DOHH2 (cell line): Measurements from ENCODE around the gene WNK4.

Source experiments
- H3F3A ChIP-seq: fragments of 200-600 bp; sonication (generic), shearing (Covaris generic); 2 replicates; pipeline ENCODE4 v1.6.0; 2016; ENCODE audit warnings: antibody characterized with exemption, mild to moderate bottlenecking; ENCODE audit not compliant: control insufficient read depth, insufficient read depth
- H3K27ac ChIP-seq: fragments of 200-600 bp; sonication (generic); 2 replicates; pipeline ENCODE4 v1.5.1; 2014; ENCODE audit warnings: low read depth, mild to moderate bottlenecking, low read length, moderate library complexity
- H3K27me3 ChIP-seq: fragments of 200-600 bp; sonication (generic); 2 replicates; pipeline ENCODE4 v1.6.1; 2014; ENCODE audit warnings: mild to moderate bottlenecking, low read length, mixed read lengths; ENCODE audit not compliant: control insufficient read depth
- H3K36me3 ChIP-seq: fragments of 200-600 bp; sonication (generic); 2 replicates; pipeline ENCODE4 v1.6.1; 2014; ENCODE audit warnings: mild to moderate bottlenecking, low read length, moderate library complexity, mixed read lengths; ENCODE audit not compliant: control insufficient read depth
- H3K4me1 ChIP-seq: fragments of 200-600 bp; sonication (generic); 2 replicates; pipeline ENCODE4 v1.6.1; 2014; ENCODE audit warnings: mild to moderate bottlenecking, low read length, mixed read lengths; ENCODE audit not compliant: control insufficient read depth
- H3K4me2 ChIP-seq: fragments of 200-600 bp; sonication (generic); 2 replicates; pipeline ENCODE4 v1.6.0; 2014; ENCODE audit warnings: mild to moderate bottlenecking, low read length, moderate library complexity
- H3K4me3 ChIP-seq: fragments of 200-600 bp; sonication (generic); 2 replicates; pipeline ENCODE4 v1.5.1; 2014; ENCODE audit warnings: mild to moderate bottlenecking, low read length, mixed read lengths
- H3K79me2 ChIP-seq: fragments of 200-600 bp; sonication (generic); 2 replicates; pipeline ENCODE4 v1.6.1; 2014; ENCODE audit warnings: mild to moderate bottlenecking, low read length, mixed read lengths; ENCODE audit not compliant: control insufficient read depth
- H3K9me2 ChIP-seq: fragments of 200-600 bp; sonication (generic); replicated peaks from 2 replicates; pipeline ENCODE4 v1.6.1; 2014; ENCODE audit warnings: mild to moderate bottlenecking, low read length, mixed read lengths; ENCODE audit not compliant: control insufficient read depth
- H3K9me3 ChIP-seq: fragments of 200-600 bp; sonication (generic); 2 replicates; pipeline ENCODE4 v1.6.1; 2014; ENCODE audit warnings: antibody characterized with exemption, low read length, mixed read lengths; ENCODE audit not compliant: control insufficient read depth, insufficient read depth
- H4K20me1 ChIP-seq: fragments of 200-600 bp; sonication (generic); 2 replicates; pipeline ENCODE4 v1.6.0; 2014; ENCODE audit warnings: low read depth, mild to moderate bottlenecking, antibody characterized with exemption, low read length, moderate library complexity; ENCODE audit not compliant: control insufficient read depth, insufficient read depth
- EZH2phosphoT487 ChIP-seq: fragments of 200-600 bp; sonication (generic); IDR thresholded peaks from 2 replicates; pipeline ENCODE4 v1.6.1; 2017; ENCODE audit warnings: borderline replicate concordance, mild to moderate bottlenecking, antibody characterized with exemption, low read length, moderate library complexity, mixed read lengths
- TF ChIP-seq, protein P1 (sequence below): fragments of 200-600 bp; sonication (generic); IDR thresholded peaks from one replicate; pipeline ENCODE4 v1.5.1; 2014; ENCODE audit warnings: antibody characterized with exemption, mild to moderate bottlenecking, low read depth, low read length; ENCODE audit not compliant: poor library complexity, severe bottlenecking

Gene WNK4

DNA sequence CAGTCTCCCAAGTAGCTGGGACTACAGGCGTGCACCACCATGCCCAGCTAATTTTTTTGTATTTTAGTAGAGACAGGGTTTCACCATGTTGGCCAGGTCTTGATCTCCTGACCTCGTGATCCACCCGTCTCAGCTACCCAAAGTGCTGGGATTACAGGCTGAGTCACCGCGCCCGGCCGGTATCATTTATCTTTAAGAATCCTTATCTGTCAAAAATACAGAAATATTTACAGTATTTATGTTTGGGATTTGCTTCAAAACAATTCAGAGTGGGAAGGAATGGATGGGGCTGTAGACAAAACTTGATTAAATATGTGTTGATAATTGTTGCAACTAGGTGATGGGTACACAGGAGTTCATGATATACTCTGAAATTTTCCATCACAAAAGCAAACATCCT is 40.8 kb downstream of the WNK4 start:
- Histone ChIP-seq H3K4me2 (no peak overlapping the region), H3K4me3 (no peak overlapping the region), H3K9me3 (no peaks in the 10 kb centered on the region), H3K79me2 (peaks cover 28% of the 10 kb centered on the region), H3K27ac (no peak overlapping the region), H3F3A (peaks cover 6% of the 10 kb centered on the region), H3K9me2 (no peaks in the 10 kb centered on the region), H4K20me1 (no peaks in the 10 kb centered on the region), H3K36me3 (peaks cover 50% of the 10 kb centered on the region), H3K4me1 (peaks cover 16% of the 10 kb centered on the region), H3K27me3 (no peaks in the 10 kb centered on the region)
- no peak for TF ChIP-seq EZH2phosphoT487
- TF ChIP-seq, protein P1, sequence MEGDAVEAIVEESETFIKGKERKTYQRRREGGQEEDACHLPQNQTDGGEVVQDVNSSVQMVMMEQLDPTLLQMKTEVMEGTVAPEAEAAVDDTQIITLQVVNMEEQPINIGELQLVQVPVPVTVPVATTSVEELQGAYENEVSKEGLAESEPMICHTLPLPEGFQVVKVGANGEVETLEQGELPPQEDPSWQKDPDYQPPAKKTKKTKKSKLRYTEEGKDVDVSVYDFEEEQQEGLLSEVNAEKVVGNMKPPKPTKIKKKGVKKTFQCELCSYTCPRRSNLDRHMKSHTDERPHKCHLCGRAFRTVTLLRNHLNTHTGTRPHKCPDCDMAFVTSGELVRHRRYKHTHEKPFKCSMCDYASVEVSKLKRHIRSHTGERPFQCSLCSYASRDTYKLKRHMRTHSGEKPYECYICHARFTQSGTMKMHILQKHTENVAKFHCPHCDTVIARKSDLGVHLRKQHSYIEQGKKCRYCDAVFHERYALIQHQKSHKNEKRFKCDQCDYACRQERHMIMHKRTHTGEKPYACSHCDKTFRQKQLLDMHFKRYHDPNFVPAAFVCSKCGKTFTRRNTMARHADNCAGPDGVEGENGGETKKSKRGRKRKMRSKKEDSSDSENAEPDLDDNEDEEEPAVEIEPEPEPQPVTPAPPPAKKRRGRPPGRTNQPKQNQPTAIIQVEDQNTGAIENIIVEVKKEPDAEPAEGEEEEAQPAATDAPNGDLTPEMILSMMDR: no peak

DNA sequence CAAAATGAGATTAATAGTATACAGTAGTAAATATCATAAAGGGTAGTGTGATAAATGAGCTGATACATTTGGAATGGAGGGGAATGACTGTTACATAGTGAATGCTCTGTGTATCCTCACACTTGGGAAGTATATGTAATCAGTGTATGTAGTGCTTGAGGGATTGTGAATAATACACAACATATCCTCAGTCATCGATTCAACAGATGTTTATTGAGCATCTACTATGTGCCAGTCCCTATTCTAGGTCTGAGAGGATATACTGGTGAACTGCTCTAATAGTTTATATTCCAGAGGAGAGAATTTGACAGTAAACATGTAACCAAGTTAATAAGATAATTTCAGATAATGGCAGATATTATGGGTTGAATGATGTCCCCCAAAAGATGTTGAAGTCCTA is 47.1 kb downstream of the WNK4 start:
- no peak overlapping the region for H3K4me3 ChIP-seq
- H3K36me3 ChIP-seq: peaks cover 7% of the 10 kb centered on the region; the same call in 1 of the 2 replicates
- H3K9me2 ChIP-seq: no peaks in the 10 kb centered on the region
- no peaks in the 10 kb centered on the region for H3K9me3 ChIP-seq
- H4K20me1 ChIP-seq: no peaks in the 10 kb centered on the region
- H3K4me1 ChIP-seq: peaks cover 24% of the 10 kb centered on the region
- peaks cover 4% of the 10 kb centered on the region for H3F3A ChIP-seq
- TF ChIP-seq, protein P1: no peak
- TF ChIP-seq EZH2phosphoT487: no peak
- H3K79me2 ChIP-seq: peaks cover 24% of the 10 kb centered on the region
- H3K27me3 ChIP-seq: no peaks in the 10 kb centered on the region
- no peak overlapping the region for H3K27ac ChIP-seq
- H3K4me2 ChIP-seq: no peak overlapping the region

DNA sequence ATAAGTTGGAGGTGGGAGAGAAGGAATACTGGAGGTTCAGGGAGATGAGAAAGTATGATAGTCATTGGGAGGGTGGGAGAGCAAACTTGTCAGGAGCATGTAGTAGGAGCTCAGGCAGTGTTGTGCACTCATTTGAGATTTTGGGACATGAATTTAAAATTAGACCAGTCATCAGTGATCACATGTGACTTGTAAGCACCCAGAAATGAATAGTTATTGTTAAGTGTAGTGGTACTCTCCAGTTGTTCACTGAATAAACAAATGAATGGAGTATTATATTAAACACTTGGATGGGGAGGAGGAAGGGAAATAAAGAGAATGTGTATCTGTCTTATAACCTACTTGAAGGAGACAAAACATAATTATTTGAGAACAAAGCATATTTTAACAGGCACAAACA is 50.6 kb downstream of the WNK4 start:
- no peak overlapping the region for H3K4me2 ChIP-seq
- H3K4me3 ChIP-seq: no peak overlapping the region
- H3K4me1 ChIP-seq: peaks cover 17% of the 10 kb centered on the region
- no peaks in the 10 kb centered on the region for H3K27me3 ChIP-seq
- no peaks in the 10 kb centered on the region for H4K20me1 ChIP-seq
- TF ChIP-seq, protein P1: no peak
- no peak for TF ChIP-seq EZH2phosphoT487
- H3K9me3 ChIP-seq: no peaks in the 10 kb centered on the region
- no peaks in the 10 kb centered on the region for H3F3A ChIP-seq
- H3K9me2 ChIP-seq: no peaks in the 10 kb centered on the region
- H3K79me2 ChIP-seq: peaks cover 41% of the 10 kb centered on the region
- no peak overlapping the region for H3K27ac ChIP-seq
- H3K36me3 ChIP-seq: peaks cover 26% of the 10 kb centered on the region
